ENCODE measurements around the gene RNF183. TPM values are rescaled to one million over a fixed set of nuclear protein-coding genes. Genes with fewer than 3 reads are reported as not detected.

Gene RNF183
- total RNA-seq, 4 donors from 2014 or later = 0.35 TPM; not detected in 3

DNA sequence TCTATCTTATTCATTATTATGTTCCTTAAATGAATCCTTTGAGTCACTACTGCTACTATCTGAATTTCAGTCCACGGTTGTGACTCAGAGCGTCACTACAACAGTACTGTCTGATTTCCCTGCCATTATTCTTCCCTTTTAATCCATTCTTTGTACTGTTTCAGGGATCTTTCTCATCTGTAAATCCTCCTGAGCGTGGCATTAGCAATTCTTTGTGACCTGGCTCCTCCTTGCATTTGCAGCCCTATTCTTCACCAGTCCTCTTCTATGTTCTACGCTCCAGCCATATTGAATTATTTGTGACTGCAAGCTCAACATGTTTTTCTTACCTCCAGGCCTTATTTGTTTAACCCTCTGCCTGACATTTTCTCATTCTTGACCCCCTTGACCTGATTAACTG lies 21.8 kb downstream of the RNF183 start:
- DNase-seq = no peak
- Histone ChIP-seq H3K36me3 (peaks cover 0 to 81% (median 0%) of the 10 kb centered on the region in 3 donors), H3K4me3 (no peak overlapping the region), H3K4me1 (peaks cover 0 to 13% (median 0%) of the 10 kb centered on the region in 4 donors), H3K9me3 (no peaks in the 10 kb centered on the region), H3K27ac (no peak overlapping the region), H3K27me3 (no peaks in the 10 kb centered on the region)
- TF ChIP-seq, protein P1, sequence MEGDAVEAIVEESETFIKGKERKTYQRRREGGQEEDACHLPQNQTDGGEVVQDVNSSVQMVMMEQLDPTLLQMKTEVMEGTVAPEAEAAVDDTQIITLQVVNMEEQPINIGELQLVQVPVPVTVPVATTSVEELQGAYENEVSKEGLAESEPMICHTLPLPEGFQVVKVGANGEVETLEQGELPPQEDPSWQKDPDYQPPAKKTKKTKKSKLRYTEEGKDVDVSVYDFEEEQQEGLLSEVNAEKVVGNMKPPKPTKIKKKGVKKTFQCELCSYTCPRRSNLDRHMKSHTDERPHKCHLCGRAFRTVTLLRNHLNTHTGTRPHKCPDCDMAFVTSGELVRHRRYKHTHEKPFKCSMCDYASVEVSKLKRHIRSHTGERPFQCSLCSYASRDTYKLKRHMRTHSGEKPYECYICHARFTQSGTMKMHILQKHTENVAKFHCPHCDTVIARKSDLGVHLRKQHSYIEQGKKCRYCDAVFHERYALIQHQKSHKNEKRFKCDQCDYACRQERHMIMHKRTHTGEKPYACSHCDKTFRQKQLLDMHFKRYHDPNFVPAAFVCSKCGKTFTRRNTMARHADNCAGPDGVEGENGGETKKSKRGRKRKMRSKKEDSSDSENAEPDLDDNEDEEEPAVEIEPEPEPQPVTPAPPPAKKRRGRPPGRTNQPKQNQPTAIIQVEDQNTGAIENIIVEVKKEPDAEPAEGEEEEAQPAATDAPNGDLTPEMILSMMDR (IDR thresholded peaks at IDR 0.05) = no peak
- TF ChIP-seq POLR2A (IDR thresholded peaks at IDR 0.05) = no peak

DNA sequence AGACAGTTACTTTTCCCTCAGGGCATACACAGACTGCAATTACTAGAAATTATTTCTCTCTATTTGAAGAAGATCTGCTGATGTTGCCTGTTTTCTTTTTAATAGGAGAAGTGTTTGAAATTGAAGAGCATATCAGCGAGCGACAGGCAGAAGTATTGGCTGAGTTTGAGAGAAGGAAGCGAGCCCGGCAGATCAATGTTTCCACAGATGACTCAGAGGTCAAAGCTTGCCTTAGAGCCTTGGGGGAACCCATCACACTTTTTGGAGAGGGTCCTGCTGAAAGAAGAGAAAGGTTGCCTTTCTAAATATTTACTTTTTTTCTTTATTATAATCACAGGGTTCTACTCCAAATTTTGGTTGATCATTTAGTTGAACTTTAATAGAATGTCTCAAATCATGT lies 24.3 kb downstream of the RNF183 start:
- no peaks in the 10 kb centered on the region for H3K27me3 ChIP-seq
- peaks cover 0 to 16% (median 0%) of the 10 kb centered on the region in 4 donors for H3K4me1 ChIP-seq
- no peak overlapping the region for H3K27ac ChIP-seq
- H3K4me3 ChIP-seq = no peak overlapping the region
- TF ChIP-seq, protein P1 (IDR thresholded peaks at IDR 0.05) = no peak
- no peak for TF ChIP-seq POLR2A (IDR thresholded peaks at IDR 0.05)
- no peaks in the 10 kb centered on the region for H3K9me3 ChIP-seq
- DNase-seq = no peak
- peaks cover 0 to 57% (median 0%) of the 10 kb centered on the region in 3 donors for H3K36me3 ChIP-seq

DNA sequence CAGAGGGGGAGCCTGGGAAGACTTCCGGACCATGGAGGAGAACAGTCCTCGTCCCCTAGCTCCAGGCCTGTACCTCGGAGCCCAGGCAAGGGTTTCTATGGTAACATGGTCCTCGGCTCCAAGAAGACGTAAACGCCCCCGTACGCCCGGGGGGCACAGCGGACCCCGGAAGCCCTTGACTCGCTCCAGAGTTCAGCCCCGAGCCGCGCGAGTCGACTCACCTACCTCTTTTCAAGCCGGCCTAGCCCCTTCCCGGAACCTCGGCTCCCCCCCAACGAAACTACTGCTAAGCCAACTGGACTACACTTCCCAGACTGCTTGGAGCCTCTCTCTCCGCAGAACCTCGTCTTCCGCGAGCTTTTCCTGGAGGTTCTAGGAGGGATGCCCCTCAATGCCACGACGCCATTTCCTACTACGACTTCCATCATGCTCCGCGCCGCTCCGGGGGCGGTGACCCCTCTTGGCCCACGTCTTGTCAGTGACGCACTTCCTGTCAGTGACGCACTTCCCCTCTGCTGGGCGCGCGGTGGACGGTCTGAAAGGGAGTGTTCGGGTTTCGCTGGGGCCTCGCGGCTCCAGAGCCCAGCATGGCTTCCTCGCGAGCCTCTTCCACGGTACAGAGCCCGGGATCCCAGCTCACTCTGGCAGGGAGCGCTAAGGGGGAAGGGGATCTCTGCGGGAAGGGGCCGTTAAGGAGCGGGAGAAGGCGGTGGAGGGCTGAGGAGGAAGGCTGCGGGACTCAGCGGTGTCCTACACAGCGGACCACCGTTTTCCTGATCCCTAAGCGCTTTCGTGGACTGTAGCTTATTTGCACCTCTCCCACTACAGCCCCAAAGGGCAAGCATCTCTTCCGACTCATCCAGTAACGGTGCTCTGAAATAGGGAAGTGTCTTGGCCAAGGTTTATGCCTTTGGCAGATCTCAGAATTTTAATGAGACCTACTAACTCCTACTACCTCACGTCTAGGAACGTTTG lies 27.7 kb downstream of the RNF183 start, which contains the start of the genes CDC26 and PRPF4:
Gene CDC26 (minus strand): TSS at position 416 of the 975 bp plus-strand sequence. CDS start 3,065 bp downstream, outside the sequence.
Gene PRPF4 (plus strand): TSS at position 502 of the 975 bp plus-strand sequence. CDS start 86 bp downstream, at position 588.
- DNase-seq = peak; percentile 98 to 99 (median 98)
- H3K27me3 ChIP-seq = no peaks in the 10 kb centered on the region
- peak within 1 kb of the TSS; percentile 72 to 85 (median 78) for H3K4me3 ChIP-seq
- peak; percentile 90 for TF ChIP-seq POLR2A (IDR thresholded peaks at IDR 0.05)
- TF ChIP-seq, protein P1 (IDR thresholded peaks at IDR 0.05) = no peak
- peaks cover 0 to 16% (median 0%) of the 10 kb centered on the region in 4 donors for H3K4me1 ChIP-seq
- H3K9me3 ChIP-seq = no peaks in the 10 kb centered on the region
- H3K36me3 ChIP-seq = peaks cover 0 to 50% (median 0%) of the 10 kb centered on the region in 3 donors
- peak within 1 kb of the TSS; percentile 79 to 95 (median 90) for H3K27ac ChIP-seq

DNA sequence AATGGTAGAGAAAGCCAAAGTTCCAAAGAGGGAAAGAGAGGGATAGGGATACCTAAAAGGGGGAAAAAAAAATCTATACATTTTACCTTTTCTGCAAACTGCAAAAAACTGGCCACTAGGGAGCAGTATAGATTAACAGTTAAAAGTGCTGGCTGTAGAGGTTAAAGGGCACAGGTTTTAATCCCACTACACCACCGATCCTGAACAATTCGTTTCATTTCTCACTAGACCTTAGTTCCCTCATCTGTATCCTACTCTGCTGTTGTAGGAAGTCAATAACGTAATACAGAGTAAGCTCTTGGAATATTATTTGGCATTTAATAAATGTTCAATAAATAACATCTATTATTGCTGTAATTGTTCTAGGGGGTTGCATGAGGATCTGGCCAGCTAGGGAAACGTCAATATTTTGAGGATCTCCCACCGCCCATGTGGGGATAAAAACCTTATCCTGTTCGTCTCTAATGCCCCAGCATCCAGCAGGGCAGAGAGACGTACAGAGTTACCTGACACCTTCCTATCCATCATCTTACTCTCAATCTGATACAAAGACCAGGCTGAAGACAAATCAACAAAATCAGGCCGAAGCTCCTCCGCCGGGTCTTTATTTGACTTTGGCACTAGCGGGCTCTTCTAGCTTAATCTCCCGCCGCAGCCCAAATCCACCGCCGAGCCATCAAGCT lies 28.6 kb downstream of the RNF183 start:
- no peak for DNase-seq
- Histone ChIP-seq H3K9me3 (no peaks in the 10 kb centered on the region), H3K36me3 (peaks cover 0 to 50% (median 0%) of the 10 kb centered on the region in 3 donors), H3K4me3 (peak overlapping the region; percentile 72 to 85 (median 78)), H3K4me1 (peaks cover 0 to 16% (median 0%) of the 10 kb centered on the region in 4 donors), H3K27me3 (no peaks in the 10 kb centered on the region), H3K27ac (peak overlapping the region; percentile 79 to 95 (median 90))
- TF ChIP-seq, protein P1 (IDR thresholded peaks at IDR 0.05) = peak; percentile 72 to 86 (median 83)
- TF ChIP-seq POLR2A (IDR thresholded peaks at IDR 0.05) = no peak

DNA sequence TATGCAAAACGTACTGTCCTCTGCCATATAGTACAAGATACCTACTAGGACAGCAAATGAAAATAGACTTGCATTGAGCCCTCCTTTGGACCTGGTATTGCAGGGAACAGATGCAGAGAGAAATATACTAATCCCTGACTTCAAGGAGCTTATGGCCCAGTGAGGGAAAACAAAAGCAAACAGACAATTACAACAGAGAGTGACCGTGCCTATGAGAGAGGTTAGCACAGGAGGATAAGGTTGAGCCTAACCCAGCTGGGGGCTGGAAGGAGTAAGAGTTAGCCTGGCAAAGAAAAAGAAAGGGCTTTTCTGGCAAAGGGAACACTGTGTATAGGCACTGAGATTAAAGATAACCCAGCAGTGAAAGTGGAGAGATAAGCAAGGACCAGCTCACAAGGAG lies 33.3 kb downstream of the RNF183 start:
- no peaks in the 10 kb centered on the region for H3K9me3 ChIP-seq
- H3K4me3 ChIP-seq = no peak overlapping the region
- H3K27me3 ChIP-seq = no peaks in the 10 kb centered on the region
- H3K27ac ChIP-seq = no peak overlapping the region
- no peak for DNase-seq
- TF ChIP-seq POLR2A (IDR thresholded peaks at IDR 0.05) = no peak
- TF ChIP-seq, protein P1 (IDR thresholded peaks at IDR 0.05) = no peak
- H3K36me3 ChIP-seq = peaks cover 0 to 58% (median 0%) of the 10 kb centered on the region in 3 donors
- no peaks in the 10 kb centered on the region for H3K4me1 ChIP-seq

Measured in Peyer's patch (tissue), 4 donors.